Hematopoietic multipotent progenitor cell treated with erythropoietin and hydrocortisone succinate and interleukin-3 and kit ligand, for 6 days (in vitro differentiated cells): ENCODE data around the gene COL21A1.
A peak's percentile ranks its signal among the peaks of the same experiment; 100 is the strongest.
"Not testable (repeated sequence)": the region's sequence is repeated elsewhere in the genome, so short reads cannot be mapped to it uniquely, and the experiment has no call there.

Experiments
- DNase-seq: peaks from one replicate; pipeline ENCODE4 v3.0.0-alpha.2; 2015

COL21A1 gene

DNA sequence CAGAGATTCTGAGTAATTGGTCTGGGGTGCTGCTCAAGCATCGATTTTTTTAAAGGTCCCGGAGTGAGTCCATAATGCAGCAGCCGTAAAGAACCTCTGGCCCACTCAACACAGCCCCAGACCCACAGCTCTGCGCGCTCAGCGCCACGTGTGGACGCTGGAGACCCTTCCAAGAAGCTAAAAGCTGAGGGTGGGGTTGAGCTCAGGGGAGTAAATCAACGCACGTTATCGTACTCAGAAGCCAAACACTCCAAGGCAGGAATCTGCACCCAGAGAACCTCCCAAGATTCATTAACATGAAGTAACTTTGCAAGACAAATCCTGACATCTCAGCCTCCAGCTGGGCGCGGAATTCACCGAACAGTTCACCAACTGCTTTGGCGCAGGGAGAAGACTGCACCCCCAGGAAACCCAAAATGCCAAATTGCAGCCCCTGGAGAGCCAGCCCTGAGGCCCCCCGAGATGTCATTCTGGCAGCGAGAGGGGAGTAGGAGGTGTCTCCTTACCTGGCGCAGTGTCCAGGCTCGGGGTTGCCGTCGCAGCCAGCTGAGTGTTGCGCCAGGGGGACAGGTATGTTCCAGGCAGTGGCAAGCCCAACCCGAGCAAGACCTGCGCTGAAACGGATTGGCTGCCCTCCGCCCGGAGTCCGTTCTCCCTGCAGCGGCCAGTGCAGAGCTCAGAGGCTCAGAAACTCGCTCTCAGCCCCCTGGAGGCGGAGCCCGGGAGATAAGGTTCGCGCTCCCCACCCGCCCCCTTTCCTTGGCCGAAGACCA lies at the start of gene COL21A1:
Gene COL21A1, minus strand, starts transcription at position 700 of the 773 bp plus-strand sequence. CDS start 64,962 bp downstream, outside the sequence.
- DNase-seq = peak; percentile 3

DNA sequence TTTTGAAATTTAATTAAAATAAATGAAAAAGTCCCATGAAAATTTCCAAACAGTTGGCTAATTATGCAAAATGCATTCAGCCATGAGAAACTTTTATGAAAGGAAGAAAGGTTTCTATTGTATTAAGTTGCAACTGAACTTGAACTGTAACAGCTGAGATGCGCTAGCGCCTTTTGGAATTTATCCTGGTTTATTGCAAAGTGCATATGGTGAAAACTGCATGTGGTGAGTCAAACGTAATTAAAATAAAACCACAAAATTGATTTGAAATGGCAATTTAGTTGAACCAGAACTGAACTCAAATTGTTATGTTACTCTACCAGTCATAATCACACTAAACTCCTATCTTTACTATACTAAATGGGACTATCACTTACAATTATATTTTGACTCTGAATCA lies 46.4 kb upstream of the COL21A1 start:
- no peak for DNase-seq

DNA sequence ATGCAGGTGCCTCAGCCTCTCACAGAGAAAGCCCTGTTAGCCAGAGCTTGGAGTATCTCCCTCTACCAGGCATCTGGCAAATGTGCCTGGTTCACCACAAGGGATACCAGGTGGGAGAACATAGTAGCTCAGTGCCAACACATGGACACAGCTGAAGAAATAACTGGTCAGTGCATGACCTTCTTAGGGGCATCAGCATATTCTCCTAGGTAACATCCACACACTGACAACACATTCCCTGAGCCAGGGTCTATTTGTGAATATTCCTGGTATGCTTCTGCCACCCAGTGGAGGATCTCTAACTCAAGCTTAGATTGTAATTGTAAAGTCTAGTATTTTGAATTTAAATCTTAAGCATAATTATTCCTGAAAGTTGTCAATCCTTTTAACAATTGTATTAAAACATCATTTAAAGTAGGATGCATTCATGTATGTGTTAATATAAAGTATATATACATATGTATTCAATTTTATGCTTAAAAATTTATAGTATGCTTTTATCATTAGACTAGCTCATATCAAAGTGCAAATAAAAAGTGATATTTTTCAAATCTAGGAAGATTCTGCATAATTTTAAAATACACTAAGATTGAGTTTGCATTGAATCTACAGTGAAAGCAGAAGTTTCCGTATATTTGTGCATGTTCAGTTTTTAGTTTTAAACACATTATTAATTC lies 45.3 kb upstream of the COL21A1 start:
- peak; percentile 58 for DNase-seq

DNA sequence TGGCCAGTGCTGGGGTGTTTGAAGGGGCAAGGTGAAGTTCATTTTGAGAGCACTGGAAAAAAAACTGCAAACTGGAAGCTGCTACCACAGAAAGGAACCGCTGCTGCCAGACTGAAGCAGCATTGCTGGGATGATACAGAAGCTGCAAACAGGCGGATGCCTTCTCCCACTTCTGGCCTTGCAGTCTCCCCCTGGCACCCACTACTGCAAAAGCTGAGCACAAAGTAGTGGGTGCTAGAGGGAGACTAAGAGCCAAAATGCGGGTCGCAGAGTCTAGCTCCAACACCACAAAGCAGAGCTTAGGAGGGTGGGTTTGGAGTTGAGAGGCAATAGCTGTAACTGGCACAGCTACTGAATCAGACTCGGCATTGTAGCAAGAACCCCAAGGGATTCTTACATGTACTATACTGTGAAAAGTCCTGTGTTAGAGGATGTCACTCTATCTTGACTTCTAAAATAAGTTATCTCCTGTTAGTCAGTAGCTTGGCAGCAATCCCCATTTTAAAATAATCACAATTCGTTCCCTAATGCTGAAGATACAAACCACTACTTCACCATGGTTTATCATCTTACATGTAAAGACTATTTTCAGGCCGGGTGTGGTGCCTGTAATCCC lies 44.0 kb upstream of the COL21A1 start:
- no peak for DNase-seq

DNA sequence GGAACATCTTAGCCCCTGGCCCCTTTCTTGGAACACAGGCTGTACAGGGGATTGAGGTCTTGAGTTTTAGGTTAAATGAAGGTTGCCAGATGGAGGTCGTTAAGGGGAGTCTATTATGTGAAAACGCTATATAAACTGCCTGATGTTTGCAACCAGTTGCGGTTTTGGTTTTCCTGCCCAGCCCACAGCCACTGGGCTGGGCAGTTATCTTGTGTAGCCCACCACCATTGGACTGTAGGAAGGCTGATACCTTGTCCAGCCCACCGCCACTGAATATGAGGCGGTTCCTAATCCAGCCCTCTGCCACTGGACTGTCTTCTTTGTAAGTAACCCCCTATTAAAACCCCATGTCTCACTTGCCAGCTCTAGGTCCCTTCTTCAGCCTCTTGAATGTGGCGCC lies 42.3 kb upstream of the COL21A1 start:
- DNase-seq = peak; percentile 38

DNA sequence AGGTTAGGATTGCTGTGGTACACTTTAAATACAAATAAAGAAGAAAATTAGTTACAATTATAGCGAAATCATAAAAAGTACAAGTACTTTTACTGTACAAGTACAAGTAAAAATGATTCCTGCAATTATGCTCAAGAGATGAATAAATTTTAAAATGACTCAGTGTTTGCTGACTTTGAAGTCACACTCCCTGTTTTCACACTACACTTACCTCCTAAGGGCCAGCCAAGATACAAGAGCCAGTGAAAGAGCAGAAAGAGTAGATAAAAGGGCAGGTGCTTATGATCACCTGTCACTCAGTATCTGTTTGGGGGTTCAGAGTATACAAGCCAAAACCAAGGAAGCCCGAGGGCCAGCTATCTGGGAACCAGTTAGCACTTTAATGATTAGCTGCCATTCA lies 41.0 kb upstream of the COL21A1 start:
- no peak for DNase-seq

DNA sequence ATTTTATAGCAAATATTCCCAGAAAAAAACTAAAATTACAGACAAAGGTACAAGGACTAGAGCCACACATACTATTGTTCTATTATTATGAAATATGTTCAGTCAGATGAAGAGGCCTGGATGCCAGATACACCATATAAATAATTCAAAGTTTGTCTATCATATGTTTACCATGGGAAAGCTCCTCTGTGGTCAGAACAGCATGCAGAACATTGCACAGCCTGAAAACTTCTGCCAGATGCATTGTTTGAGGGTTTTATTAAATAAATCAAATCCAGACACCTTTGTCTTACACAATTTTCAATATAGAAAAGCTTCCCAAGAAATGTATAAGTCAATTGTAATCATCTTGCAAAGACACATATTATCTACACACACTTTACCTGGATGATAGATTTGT lies 35.0 kb upstream of the COL21A1 start:
- DNase-seq = no peak

DNA sequence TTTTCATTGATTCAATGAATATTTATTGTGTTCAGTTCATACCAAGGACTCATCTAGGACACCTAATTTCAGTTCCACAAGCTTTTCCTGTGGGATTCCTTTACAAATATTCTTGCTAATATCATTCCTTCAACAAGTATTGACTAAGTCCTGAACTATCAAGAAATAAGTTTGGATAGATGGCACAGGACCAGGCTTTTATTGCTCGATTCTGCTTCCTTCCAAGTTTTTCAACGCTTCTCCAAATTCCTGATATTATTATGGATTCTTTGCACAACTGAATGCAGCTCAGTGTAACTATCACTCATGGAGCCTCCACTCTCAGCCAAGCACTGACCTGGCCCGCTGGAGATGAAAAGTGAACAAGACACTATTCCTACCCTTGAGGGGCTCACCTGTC lies 32.7 kb upstream of the COL21A1 start:
- DNase-seq = no peak

DNA sequence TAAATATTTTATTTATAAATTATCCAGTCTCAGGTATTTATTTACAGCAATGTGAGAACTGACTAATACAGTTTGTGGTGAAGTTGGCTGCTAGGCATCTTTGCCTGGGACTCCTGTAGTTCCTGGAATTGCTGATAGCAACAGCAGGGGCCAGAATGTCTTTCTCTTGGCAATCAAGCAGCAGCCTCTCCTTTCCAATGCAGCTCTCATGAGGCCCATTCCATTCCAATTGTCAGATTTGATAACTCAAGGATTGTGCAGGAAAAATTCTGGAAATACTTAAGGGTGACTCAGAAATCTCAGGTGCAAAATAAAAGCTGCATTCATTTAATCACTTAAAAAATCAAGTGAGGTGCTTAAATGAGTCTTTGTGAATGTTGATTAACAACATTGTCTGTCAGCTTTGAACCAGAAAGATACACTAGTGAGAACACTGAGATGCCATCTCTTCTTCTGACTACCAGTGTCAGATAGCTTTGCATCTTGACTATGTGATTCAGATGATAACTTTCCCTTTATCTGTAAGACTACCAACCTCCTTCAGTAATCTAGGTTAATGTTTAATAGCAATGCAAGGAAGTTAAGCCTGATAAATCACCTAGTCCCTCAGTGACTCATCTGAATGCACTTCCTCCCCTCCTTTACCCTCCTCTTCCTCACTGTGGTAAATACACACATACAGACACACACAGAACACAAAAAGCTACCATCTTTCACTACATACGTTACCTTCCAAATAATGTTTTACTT lies 32.1 kb upstream of the COL21A1 start:
- no peak for DNase-seq

DNA sequence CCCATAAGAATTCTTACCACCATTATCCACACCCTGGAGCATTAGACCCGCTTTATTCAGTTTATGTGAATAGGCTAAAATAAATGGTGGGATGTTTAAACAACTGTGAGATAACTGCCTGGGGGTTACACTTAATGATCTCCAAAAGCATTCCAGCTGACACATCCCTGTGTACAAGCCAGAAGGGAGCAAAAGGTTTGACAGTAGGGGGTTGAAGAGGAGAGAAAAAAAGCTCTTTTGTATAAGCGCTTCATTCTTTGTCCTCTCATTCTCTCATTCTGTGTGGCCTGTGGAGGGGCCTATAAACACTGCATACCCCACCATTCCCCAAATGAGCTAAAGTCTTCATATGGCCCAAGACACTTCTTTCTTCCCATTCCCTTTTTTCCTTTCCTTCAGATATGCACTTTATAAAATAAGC lies 30.8 kb upstream of the COL21A1 start:
- DNase-seq = no peak

DNA sequence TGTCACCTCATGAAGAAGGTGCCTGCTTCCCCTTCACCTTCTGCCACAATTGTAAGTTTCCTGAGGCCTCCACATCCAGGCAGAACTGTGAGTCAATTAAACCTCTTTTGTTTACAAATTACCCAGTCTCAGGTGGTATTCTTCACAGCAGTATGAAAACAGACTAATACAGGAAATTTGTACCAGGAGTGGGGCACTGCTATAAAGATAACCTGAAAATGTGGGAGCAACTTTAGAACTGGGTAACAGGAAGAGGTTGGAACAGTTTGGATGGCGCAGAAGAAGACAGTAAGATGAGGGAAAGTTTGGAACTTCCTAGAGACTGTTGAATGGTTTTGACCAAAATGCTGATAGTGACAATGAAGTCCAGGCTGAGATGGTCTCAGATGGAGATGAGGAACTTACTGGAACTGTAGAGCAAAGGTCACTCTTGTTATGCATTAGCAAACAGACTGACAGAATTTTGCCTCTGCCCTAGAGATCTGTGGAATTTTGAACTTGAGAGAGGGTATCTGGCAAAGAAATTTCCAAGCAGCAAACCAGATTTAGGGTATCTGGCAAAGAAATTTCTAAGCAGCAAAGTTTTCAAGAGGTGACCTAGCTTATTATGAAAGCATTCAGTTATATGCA lies 23.5 kb upstream of the COL21A1 start:
- DNase-seq = no peak

DNA sequence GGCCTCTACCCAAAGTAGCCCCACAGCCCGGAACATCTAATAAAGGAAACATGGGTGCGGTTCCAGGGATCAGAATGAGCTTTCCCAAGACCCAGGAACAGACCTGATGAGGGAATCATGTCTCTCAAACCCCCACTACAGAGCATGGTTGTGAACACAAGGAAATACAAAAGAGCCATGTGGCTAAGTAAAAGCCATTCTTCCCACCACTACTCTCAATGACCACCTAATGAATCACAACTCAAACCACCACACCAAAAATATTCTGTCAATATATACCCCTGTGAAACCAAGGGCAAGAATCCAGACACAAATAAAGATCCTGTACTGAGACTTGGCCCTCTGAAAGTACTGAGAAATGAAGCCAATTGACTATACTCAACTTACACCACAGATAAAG lies 20.9 kb upstream of the COL21A1 start:
- no peak for DNase-seq

DNA sequence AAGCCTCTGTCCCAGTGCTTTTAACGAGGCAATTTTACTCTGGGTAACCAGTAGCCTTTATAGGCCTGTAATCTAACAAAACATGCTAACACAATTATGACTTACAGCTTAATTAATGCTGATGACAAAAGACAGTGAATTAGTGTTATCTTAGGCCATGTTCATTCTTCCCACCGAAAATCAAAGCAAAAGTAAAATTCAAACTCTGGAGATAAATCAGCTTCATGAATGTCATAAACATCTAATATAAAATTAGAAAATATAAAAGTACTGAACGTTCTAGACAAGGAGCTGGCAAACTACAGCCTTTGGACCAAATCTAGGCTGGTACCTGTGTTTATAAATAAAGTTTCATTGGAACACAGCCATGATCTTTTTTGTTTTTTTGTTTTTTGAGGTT lies 18.6 kb upstream of the COL21A1 start:
- DNase-seq = no peak

DNA sequence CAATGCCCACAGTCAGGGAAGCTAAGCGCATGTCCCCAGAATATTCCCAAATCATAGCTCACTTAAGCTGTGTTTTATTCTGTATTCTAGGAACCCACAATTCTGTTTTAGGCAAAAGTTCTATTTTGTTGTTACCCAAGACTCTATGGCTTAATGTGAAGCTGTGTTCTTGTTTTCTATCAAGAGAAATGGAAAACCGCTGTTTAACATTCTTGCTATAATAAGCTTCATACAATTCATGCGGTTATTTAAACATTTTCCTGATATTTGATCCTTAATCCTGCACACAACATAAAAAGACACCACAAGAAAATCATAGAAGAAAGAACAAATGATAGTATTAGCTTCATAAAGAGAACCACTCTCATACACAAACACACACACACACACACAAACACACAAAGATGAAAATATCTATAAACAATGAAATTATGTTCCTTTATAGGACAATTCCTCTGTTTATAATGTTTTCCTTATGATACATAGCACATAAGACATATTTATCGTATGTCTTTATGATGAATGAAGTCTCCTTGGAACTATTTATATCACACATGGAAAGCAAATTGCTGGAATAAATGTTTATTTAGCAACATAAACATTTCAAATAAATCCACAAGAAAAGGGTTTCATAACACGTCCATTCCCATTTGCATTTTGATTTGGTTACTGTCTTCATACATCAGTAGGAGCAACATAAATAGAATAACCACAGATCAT lies 16.4 kb upstream of the COL21A1 start:
- DNase-seq = no peak

DNA sequence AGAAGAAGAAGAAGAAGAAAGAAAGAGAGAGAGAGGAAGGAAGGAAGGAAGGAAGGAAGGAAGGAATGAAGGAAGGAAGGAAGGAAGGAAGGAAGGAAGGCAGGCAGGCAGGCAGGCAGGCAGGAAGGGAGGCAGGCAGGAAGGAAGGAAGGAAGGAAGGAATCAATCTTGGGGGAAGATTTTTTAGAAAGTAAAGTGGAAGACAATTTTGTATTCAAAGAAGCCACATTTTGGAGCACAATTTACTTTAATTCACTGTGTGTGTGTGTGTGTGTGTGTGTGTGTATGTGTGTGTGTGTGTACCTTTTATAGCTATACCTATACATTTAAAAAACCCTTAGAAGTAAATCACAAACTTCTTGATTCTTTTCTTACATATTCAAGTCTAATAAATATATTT lies 13.2 kb upstream of the COL21A1 start:
- DNase-seq = not testable (repeated sequence)

DNA sequence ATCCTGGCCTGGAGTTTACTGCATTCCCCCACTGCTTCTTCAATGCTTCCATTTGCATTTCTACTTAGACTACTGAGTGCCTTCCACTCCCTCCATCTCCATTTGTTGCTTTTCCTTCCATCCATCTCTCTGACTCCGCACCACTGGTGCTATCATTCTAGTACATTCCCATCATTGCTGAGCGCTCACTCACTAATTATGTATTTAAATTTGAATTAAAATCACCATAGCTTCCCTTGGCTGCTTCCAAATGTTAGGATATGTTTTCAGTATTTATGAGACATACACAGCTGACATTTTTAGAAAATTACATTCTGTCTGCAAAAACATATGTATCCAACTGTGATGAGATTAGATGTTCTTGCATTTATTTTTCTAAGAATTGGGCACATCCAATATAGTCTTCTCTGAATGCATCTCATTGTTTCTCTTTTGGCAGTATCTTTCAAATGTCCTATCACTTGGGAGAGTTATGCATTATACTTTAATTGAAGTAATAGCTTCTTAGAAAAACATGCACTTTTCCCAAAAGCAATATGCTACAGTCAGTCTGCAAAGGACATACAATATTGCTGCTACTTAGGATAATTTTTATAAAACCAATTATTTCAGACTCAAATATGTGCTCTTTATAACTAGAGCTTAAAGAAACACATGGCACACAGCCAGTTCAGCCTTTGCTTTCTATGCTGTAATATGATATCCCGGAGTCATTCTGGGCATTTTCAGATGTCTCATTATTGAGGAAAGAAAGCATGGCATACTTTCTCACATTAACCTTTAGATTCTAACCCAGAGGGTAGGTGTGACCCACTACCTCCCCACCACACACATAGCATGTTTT lies 12.1 kb upstream of the COL21A1 start:
- no peak for DNase-seq

DNA sequence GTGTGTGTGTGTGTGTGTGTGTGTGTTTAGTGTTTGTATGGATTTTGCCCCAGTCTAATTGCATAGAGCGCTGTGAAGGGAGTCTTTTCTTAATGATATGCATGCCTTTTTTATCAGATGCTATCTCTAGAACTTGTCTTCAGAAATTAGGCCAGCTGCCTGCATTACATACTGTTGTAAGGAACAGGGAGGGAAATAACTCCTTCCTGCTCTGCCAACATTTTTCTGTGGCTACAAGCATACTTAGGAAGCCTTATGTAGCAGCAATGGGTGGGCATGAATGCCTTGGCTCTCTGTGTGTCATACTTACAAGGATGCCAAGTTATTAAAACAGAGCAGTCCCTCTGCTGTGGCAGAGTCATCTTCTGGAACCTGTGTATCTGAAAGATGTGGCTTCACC lies 8.0 kb upstream of the COL21A1 start:
- no peak for DNase-seq

DNA sequence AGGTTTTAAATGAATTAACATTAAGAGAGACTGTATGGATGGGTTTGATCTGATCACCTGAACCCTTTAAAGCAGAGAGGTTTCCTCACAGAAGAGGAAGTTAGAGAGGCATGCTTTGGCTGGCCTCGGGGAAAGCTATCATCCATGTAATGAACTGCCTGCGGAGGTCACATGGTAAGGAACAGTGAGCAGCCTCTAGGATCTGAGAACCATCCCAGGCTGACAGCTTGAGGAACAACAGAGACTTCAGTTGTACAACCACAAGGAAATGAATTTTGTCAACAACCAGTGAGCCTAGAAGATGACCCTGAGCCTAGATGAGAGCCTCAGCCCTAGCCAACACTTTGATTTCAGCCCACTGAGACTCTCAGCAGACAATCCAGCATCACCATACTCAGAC lies 2.9 kb upstream of the COL21A1 start:
- DNase-seq = no peak

DNA sequence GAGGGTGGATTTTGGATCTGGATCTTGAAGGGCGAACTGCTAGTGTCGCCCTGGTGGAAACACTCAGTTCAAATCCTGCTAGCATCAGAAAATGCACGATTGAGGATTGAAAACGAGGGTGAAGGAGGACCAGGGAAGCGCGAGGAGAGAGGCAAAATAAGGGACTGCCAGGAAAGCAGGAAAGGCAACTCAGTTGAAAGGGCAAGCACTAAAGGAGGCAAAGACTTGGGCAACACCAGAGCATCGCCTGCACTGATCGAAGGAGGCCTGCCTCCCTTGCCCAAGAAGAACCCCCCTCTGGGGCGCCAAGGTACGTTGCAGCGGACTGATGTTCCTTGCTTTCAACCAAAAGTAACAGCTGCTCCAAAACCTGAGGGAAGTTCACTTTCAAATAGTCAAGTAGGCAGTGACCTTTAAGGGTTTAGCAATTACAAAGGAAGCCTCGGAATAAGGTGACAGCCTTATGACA lies 308 bp upstream of the COL21A1 start:
- no peak for DNase-seq

DNA sequence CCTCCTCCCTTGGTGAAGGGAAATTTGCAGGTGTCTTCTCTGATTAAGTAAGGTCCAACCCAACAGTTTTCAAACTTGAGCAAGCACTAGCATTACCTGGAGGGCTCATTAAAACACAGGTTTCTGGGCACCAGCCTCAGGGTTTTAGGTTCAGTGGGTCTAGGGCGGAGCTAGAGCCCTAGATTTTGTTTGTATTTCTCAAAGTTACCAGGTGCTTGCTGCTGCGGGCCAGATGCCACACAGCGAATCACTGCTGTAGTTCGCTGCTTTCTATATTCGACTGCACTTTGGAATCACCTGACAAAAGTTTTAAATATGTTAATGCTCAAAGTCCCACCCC lies 869 bp downstream of the COL21A1 start:
- DNase-seq = no peak

DNA sequence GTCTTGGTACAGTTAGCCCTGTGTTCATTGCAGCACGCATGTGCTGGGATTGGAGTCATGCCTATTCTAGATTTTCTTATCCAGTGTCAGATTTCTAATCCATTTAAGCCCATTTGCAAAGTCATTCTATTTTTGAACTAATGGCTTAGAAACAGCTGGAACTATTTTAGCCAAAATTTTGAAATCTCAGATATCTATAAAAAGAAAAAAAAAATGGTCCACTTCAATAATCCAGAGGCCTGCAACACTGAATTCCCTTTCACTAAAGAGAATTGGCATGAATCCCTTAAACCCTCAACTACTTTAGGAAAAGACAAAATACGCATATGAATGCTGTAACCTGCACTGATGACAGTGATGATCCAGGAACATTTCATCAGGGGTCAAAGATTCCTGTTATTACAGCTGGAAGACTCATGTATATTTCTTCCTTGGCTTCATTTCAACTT lies 1.5 kb downstream of the COL21A1 start:
- DNase-seq = no peak
